GM13977 (cell line): ENCODE data around the gene RAB5B.

ENCODE experiments used
- DNase-seq: peaks from one replicate; pipeline ENCODE4 v3.0.0; 2012; ENCODE audit warnings: low spot score
- in situ Hi-C: fragments of 300-500 bp; cut with MboI; formaldehyde crosslinking; loops from one replicate; pipeline ENCODE4 v1.12.0; 2022; ENCODE audit warnings: low sequenced_read_pairs, low pct_unique_long_range_greater_than_20kb, mixed read lengths, inconsistent platforms; ENCODE audit not compliant: unreplicated experiment
- TF ChIP-seq, protein P1 (sequence below): IDR thresholded peaks from 2 replicates; pipeline ENCODE4 v1.5.1; 2012; ENCODE audit warnings: mild to moderate bottlenecking, control low read depth; ENCODE audit not compliant: insufficient read depth; ENCODE audit errors: extremely low read depth, missing control alignments

The RAB5B gene, protein sequence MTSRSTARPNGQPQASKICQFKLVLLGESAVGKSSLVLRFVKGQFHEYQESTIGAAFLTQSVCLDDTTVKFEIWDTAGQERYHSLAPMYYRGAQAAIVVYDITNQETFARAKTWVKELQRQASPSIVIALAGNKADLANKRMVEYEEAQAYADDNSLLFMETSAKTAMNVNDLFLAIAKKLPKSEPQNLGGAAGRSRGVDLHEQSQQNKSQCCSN

GRCh38 chr12:55973599-55974307, at the start of gene RAB5B:
TSS of gene RAB5B (plus strand) at chr12:55974078. CDS start at chr12:55986961, 12,883 bp downstream.
- in situ Hi-C loops = no loop called here
- TF ChIP-seq, protein P1, sequence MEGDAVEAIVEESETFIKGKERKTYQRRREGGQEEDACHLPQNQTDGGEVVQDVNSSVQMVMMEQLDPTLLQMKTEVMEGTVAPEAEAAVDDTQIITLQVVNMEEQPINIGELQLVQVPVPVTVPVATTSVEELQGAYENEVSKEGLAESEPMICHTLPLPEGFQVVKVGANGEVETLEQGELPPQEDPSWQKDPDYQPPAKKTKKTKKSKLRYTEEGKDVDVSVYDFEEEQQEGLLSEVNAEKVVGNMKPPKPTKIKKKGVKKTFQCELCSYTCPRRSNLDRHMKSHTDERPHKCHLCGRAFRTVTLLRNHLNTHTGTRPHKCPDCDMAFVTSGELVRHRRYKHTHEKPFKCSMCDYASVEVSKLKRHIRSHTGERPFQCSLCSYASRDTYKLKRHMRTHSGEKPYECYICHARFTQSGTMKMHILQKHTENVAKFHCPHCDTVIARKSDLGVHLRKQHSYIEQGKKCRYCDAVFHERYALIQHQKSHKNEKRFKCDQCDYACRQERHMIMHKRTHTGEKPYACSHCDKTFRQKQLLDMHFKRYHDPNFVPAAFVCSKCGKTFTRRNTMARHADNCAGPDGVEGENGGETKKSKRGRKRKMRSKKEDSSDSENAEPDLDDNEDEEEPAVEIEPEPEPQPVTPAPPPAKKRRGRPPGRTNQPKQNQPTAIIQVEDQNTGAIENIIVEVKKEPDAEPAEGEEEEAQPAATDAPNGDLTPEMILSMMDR = no peak

DNA sequence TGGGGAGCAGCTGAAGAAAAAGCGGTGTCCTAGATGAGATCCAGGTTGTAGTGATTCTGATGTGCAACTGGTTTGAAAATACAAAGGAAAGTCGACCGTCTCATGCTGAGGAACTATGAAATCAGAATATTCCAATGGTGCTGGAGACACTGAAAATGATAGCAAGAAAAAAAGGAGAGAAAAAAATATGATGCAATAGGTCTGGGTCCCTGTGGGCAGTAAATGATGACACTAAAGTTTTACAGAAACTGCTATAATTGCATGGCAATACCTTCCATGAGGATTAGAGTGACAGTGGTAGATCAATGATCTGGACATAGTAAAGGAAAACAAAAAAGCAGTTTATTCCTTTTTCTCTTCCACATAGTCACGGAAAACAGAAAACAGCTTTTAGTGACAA, 48.5 kb upstream of the RAB5B start:
- in situ Hi-C loops = no loop called here
- TF ChIP-seq, protein P1 = no peak
- no peak for DNase-seq

More at GRCh38 chr12:55973599-55974307, at the start of gene RAB5B:
- DNase-seq = peak; percentile 96

DNA sequence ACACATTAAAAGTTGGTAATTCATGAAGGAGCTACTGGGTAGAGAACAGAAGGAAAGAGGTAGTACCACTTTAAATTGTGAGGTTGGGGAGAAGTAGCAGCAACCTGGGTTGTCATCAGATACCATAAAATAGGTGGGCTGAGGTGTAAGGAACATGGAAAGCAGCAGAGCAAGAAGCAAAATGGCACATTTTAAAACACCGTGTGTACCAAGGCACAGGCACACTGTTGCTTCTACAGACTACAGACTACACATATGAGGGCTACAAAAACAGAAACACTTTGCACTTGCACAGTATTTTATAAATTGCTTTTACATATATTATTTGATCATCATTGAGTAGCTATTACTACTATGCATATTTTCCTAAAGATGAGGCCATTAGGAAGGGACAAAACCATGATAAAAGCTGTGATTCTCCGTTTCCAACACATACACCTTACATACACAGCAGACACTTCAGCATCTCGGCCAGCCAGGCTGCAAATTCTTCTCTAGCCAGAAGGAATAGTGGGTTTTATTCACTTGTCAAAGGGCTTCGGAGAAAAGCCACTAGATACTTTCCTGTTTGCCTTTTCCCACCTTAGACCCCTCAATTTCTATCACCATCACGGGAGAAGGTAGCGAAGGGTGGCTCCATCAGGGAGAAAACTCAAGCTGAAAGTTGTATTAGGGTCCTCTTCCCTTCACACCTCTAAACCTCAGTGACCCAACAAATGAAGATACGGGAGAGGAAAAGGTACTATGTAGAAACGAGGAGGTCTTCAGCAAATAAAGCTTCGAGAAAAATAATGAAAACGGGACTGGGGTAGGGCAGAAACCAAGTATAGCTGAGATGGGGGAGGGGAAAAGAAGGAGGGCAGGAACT, 47.8 kb upstream of the RAB5B start:
- TF ChIP-seq, protein P1 = no peak
- in situ Hi-C loops = no loop called here
- no peak for DNase-seq

DNA sequence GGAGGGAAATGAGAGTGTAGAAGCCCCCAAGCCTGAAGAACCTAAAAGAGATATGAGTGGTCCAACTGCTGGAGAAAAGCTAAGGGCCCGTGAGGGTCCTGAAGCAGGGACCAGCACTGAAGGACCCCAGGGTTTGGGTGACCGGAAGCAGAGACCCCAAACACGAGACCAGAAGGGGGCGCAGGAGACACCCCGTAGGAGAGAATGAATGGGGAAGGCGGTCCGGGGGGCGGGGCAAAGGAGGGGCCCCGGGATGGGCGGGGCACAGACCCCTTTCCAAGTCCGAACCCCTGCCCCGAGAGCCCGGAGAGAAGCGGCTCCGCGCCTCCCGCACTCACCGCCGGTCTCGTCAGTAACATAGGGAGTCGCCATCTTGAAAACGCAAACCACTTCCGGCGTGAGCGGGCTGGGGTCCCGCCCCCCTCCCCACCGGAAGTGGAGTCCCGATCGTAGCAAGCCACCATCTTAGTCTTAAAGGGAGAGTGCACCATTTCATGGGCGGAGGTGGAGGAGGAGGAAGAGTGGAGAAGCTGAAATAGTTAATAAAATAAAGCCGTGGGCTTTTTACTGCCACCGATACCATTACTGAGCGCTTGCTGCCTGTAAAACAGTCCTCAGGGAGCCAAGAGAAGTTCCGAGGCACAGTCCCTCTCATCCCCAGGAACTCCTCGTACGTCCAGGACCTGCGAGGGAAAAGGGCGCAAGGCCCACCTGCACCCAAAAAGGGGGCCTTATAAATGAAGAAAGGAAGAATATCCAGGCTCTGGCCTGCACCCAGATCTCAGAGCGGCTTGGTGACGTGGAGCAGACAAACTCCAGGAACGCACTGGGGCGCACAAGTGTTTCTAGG, 46.9 kb upstream of the RAB5B start:
- peak; percentile 91 for DNase-seq
- in situ Hi-C loops = no loop called here
- TF ChIP-seq, protein P1 = peak; percentile 63

- in situ Hi-C loops = no loop called here
- DNase-seq = peak; percentile 84
These were observed 46.0 kb upstream of the RAB5B start, which contains the start of gene PYM1 for GRCh38 chr12:55927588-55928502. TSS of gene PYM1 (minus strand) at chr12:55927894. CDS start at chr12:55927761, 133 bp downstream.

More at GRCh38 chr12:55927588-55928502, 46.0 kb upstream of the RAB5B start, which contains the start of gene PYM1:
- TF ChIP-seq, protein P1 = peak; percentile 14
